ENCODE results near the gene CAPN1. TPM values are rescaled to one million over a fixed set of nuclear protein-coding genes. Genes with fewer than 3 reads are reported as not detected.

The CAPN1 gene
- total and polyA plus RNA-seq, 2 of the 13 experiments (the other 11 are each of a cell fraction or from before 2014, with no cell fraction given), result 57.3 to 82.6 TPM

DNA sequence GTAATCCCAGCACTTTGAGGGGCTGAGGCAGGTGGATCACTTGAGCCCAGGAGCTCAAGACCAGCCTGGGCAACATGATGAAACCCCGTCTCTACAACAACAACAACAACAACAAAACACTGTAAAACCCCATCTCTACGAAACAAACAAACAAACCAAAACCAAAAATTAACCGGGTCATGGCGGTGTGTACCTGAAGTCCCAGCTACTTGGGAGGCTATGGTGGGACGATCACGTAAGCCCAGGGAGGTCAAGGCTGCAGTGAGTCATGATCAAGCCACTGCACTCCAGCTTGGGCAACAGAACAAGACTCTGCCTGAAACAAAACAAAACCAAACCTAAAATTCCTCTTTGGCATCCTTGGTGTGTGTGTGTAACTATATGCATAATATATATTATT, 73.0 kb downstream of the CAPN1 start (continued):
- TF ChIP-seq NPAS2 (CRISPR knock-in tag; IDR thresholded peaks at IDR 0.05; ENCODE audit: borderline replicate concordance) (no peak), FOXP1 (IDR thresholded peaks at IDR 0.05) (no peak), FOXP1 (CRISPR knock-in tag; IDR thresholded peaks at IDR 0.05) (peak; percentile 52; the same call in 1 of the 2 replicates), FOSL1 (CRISPR knock-in tag; IDR thresholded peaks at IDR 0.05; ENCODE audit: borderline replicate concordance) (0 out of 2 replicates have a peak, but pooled peaks have one; percentile 34), LCORL (IDR thresholded peaks at IDR 0.05) (no peak), LCORL (CRISPR knock-in tag; IDR thresholded peaks at IDR 0.05) (0 out of 2 replicates have a peak, but pooled peaks have one; percentile 43), ZNF784 (CRISPR knock-in tag; IDR thresholded peaks at IDR 0.05; ENCODE audit: borderline replicate concordance) (no peak), ZNF460 (CRISPR knock-in tag; IDR thresholded peaks at IDR 0.05; ENCODE audit: borderline replicate concordance) (peak; percentile 74)

- Histone ChIP-seq H4K20me1 (ENCODE audit: insufficient read depth, low read length) (no peaks in the 10 kb centered on the region), H2AFZ (ENCODE audit: low read length) (no peak overlapping the region), H3K4me3 (replicated peaks in 1 of 3; ENCODE audit: insufficient read depth in 1 of 3, low read depth in 2 of 3, low read length in 3 of 3) (no peak overlapping the region), H3K36me3 (replicated peaks in 1 of 2; ENCODE audit: control insufficient read depth in 1 of 2, insufficient read depth in 2 of 2, low read length in 2 of 2) (no peaks in the 10 kb centered on the region), H3K9me3 (ENCODE audit: low read length) (no peaks in the 10 kb centered on the region), H3K9ac (ENCODE audit: insufficient read depth, low read depth, low read length) (no peak overlapping the region), H3K4me1 (ENCODE audit: insufficient read depth, low read length) (peaks cover 58% of the 10 kb centered on the region), H3K79me2 (ENCODE audit: insufficient read depth, low read length) (peaks cover 17% of the 10 kb centered on the region), H3K27ac (ENCODE audit: extremely low read length, insufficient read depth, low read length) (no peak overlapping the region), H3K27me3 (ENCODE audit: control insufficient read depth in 1 of 2, insufficient read depth in 2 of 2, low read length in 2 of 2) (no peaks in the 10 kb centered on the region; a peak in 2 of 5 replicates), H3K4me2 (ENCODE audit: low read depth, low read length) (no peak overlapping the region)
- POLR2A ChIA-PET, result interaction anchor here (1.2 kb wide), 1 partner anchor 77 kb away, joined by 4 read pairs; the partner anchor contains the start of gene CAPN1
- CTCF ChIA-PET (ENCODE audit: low intra/inter-chr PET ratio, low total read pairs), result no interaction called here
- FAIRE-seq (no peak), DNase-seq (ENCODE audit: low spot score) (no peak), ATAC-seq (no peak)
- BruUV-seq (replicated peaks), result no TSS peak
- intact Hi-C loops (cut with micrococcal nuclease; ENCODE audit: unreplicated experiment), result no loop called here
- in situ Hi-C loops (cut with HindIII; ENCODE audit: extremely low pct_ligation_motif_present, low pct_unique_long_range_greater_than_20kb), result loop anchor here (5.0 kb wide), 1 partner anchor 42 kb away; no protein-coding TSS in a partner anchor
- WGBS (ENCODE audit: low lambda C conversion rate), result 19% methylated on average over 5 of the region's 5 CpGs
- TF ChIP-seq HMGXB4 (CRISPR knock-in tag; IDR thresholded peaks at IDR 0.05; ENCODE audit: borderline replicate concordance in 1 of 2, low read depth in 1 of 2), result no peak
- TF ChIP-seq TARDBP (CRISPR knock-in tag; IDR thresholded peaks at IDR 0.05), result no peak
- TF ChIP-seq, protein P1, sequence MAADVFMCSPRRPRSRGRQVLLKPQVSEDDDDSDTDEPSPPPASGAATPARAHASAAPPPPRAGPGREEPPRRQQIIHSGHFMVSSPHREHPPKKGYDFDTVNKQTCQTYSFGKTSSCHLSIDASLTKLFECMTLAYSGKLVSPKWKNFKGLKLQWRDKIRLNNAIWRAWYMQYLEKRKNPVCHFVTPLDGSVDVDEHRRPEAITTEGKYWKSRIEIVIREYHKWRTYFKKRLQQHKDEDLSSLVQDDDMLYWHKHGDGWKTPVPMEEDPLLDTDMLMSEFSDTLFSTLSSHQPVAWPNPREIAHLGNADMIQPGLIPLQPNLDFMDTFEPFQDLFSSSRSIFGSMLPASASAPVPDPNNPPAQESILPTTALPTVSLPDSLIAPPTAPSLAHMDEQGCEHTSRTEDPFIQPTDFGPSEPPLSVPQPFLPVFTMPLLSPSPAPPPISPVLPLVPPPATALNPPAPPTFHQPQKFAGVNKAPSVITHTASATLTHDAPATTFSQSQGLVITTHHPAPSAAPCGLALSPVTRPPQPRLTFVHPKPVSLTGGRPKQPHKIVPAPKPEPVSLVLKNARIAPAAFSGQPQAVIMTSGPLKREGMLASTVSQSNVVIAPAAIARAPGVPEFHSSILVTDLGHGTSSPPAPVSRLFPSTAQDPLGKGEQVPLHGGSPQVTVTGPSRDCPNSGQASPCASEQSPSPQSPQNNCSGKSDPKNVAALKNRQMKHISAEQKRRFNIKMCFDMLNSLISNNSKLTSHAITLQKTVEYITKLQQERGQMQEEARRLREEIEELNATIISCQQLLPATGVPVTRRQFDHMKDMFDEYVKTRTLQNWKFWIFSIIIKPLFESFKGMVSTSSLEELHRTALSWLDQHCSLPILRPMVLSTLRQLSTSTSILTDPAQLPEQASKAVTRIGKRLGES (CRISPR knock-in tag; IDR thresholded peaks at IDR 0.05; ENCODE audit: borderline replicate concordance), result no peak
- no peak for TF ChIP-seq MXD4 (CRISPR knock-in tag; IDR thresholded peaks at IDR 0.05)
- TF ChIP-seq, protein P2, sequence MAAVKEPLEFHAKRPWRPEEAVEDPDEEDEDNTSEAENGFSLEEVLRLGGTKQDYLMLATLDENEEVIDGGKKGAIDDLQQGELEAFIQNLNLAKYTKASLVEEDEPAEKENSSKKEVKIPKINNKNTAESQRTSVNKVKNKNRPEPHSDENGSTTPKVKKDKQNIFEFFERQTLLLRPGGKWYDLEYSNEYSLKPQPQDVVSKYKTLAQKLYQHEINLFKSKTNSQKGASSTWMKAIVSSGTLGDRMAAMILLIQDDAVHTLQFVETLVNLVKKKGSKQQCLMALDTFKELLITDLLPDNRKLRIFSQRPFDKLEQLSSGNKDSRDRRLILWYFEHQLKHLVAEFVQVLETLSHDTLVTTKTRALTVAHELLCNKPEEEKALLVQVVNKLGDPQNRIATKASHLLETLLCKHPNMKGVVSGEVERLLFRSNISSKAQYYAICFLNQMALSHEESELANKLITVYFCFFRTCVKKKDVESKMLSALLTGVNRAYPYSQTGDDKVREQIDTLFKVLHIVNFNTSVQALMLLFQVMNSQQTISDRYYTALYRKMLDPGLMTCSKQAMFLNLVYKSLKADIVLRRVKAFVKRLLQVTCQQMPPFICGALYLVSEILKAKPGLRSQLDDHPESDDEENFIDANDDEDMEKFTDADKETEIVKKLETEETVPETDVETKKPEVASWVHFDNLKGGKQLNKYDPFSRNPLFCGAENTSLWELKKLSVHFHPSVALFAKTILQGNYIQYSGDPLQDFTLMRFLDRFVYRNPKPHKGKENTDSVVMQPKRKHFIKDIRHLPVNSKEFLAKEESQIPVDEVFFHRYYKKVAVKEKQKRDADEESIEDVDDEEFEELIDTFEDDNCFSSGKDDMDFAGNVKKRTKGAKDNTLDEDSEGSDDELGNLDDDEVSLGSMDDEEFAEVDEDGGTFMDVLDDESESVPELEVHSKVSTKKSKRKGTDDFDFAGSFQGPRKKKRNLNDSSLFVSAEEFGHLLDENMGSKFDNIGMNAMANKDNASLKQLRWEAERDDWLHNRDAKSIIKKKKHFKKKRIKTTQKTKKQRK (IDR thresholded peaks at IDR 0.05; ENCODE audit: low read length), result no peak
- no peak for TF ChIP-seq ZNF251 (CRISPR knock-in tag; IDR thresholded peaks at IDR 0.05)
- TF ChIP-seq ZBTB1 (CRISPR knock-in tag; IDR thresholded peaks at IDR 0.05; ENCODE audit: borderline replicate concordance), result no peak
Measured at GRCh38 chr11:65258988-65259387, 77.3 kb downstream of the CAPN1 start.
